Astrocyte of the cerebellum (primary cell): ENCODE data around the gene SKAP1.
A peak's percentile ranks its signal among the peaks of the same experiment; 100 is the strongest.

ENCODE experiments used
- DNase-seq: peaks from one replicate; pipeline ENCODE4 v3.0.0-alpha.2; 2011; ENCODE audit warnings: low read depth
- H3K4me3 ChIP-seq: 2 replicates; pipeline ENCODE4 v1.5.1; 2011; ENCODE audit warnings: mild to moderate bottlenecking, low read depth, low read length, moderate library complexity
- in situ Hi-C: cut with HindIII; loops from 2 replicates; pipeline ENCODE4 v1.10.0; 2017; ENCODE audit warnings: low sequenced_read_pairs
- TF ChIP-seq, protein P1 (sequence below): IDR thresholded peaks from 2 replicates; pipeline ENCODE4 v1.5.1; 2012; ENCODE audit warnings: low read length, low read depth, moderate library complexity, mild to moderate bottlenecking; ENCODE audit errors: missing control alignments

Gene SKAP1

GRCh38 chr17:48160177-48161081 is 269.6 kb downstream of the SKAP1 start:
- H3K4me3 ChIP-seq: no peak overlapping the region
- in situ Hi-C loops: no loop called here
- DNase-seq: no peak
- TF ChIP-seq, protein P1, sequence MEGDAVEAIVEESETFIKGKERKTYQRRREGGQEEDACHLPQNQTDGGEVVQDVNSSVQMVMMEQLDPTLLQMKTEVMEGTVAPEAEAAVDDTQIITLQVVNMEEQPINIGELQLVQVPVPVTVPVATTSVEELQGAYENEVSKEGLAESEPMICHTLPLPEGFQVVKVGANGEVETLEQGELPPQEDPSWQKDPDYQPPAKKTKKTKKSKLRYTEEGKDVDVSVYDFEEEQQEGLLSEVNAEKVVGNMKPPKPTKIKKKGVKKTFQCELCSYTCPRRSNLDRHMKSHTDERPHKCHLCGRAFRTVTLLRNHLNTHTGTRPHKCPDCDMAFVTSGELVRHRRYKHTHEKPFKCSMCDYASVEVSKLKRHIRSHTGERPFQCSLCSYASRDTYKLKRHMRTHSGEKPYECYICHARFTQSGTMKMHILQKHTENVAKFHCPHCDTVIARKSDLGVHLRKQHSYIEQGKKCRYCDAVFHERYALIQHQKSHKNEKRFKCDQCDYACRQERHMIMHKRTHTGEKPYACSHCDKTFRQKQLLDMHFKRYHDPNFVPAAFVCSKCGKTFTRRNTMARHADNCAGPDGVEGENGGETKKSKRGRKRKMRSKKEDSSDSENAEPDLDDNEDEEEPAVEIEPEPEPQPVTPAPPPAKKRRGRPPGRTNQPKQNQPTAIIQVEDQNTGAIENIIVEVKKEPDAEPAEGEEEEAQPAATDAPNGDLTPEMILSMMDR: no peak

- H3K4me3 ChIP-seq: no peak overlapping the region
- no peak for DNase-seq
- TF ChIP-seq, protein P1: no peak
- in situ Hi-C loops: no loop called here
Observed at GRCh38 chr17:48159232-48159631, 270.8 kb downstream of the SKAP1 start.

DNA sequence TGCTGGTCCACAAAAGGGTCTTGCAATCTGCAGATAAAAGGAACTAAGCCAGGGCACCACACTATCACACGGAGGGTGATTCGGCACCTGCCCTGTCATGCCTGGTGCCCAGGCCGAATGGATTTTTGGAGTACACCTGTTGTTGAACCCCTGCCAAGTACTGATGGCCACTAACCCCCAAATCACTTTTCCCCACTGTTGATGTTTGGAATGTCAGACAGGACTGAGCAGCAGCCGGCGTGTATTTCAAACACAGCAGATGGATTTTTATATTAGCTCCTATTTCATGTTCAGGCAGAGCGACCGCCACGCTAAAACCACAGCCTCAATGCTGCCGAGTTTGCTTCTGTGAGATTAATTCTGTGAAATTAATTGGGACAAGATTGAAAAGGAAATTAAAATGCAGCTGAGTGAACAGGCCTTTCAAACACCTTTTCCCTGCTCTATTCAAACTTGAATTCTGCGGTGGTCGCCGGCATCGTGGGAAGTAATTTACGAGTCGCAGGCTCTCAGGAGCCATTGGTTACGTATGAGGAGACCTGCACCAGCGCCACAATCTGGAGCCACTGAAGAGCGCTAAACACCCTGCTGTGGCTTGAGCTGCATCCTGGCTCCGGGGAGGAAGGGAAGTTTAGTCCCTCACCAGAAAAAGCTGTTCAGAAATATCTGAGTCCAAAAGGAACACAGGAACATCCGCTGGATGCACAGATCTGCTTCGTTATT is 274.0 kb downstream of the SKAP1 start:
- TF ChIP-seq, protein P1: no peak
- no peak for DNase-seq
- no peak overlapping the region for H3K4me3 ChIP-seq
- in situ Hi-C loops: no loop called here

DNA sequence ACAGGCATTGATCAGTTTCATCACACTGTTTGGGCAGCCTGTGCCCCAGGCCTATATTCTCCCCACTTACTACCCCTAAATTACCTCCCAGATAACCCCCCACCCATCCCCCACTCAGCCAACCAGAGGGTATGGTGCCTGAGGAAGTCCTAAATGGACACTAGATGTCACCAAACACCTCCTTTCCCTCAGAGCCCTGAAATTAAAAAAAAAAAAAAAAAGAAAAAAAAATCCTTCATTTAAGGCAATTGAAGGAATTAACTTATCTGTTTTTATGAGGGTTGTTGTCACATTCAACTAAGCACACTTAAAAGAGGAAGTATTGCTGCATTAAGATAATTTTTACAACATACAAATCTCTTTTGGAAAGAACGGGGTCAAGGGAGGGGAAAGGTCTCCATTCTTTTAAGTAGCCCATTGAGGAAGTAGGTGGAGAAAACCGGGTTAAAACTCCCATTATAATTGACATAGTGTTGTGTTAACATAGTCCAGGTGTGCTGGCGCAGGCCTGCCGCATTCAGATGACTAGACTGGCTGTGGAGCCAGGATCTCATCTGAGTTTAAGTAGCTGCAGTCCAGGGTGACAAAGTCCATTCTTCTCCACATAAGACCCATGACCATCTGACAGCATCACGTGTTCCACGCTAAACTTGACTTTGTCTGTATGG is 276.2 kb downstream of the SKAP1 start:
- DNase-seq: peak; percentile 33
- TF ChIP-seq, protein P1: peak; percentile 58
- no peak overlapping the region for H3K4me3 ChIP-seq
- in situ Hi-C loops: no loop called here

DNA sequence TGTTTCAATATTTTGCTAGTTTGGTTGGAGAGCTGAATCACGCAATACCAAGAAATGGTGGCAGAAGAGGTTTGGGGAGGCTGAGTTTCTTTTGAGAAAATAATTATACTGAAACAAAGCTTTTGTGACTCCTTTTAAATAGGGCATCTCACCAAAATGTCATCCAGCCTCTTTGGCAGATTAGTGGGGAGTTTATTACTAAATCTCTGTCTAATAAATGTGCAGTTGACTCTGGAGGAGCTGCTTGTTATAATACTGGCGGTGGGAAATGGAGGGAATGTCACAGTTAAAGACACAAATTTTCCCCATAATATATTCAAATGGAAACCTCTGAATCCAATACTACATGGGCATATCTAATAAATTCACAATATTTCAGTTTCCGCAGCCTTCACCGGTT is 277.7 kb downstream of the SKAP1 start:
- in situ Hi-C loops: no loop called here
- TF ChIP-seq, protein P1: no peak
- no peak for DNase-seq
- no peak overlapping the region for H3K4me3 ChIP-seq

DNA sequence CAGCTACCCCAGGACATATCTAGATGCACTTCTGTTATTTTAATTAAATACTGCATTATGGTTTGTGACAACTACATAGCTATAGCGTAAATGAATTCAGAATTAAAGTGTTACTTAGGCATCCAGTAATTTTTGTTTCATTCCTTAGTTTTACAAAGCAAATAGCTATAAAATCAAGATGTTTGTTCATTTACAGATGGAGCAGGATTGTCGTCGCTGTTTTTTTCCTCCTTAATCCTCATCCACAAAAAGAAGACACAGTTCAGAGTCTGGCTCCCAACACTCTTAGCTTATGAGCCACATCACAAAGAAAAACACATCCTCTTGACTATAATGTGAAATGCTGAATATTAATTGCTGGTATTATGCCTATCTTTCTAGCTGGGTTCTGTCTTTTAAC is 278.8 kb downstream of the SKAP1 start:
- no peak for DNase-seq
- TF ChIP-seq, protein P1: no peak
- in situ Hi-C loops: no loop called here
- no peak overlapping the region for H3K4me3 ChIP-seq
